Measurements from ENCODE around the gene LILRB2. TPM values are rescaled to one million over a fixed set of nuclear protein-coding genes. Genes with fewer than 3 reads are reported as not detected.

Gene LILRB2
- total RNA-seq, 1 experiment from 2014 or later, result not detected

GRCh38 chr19:54255105-54255775 is 25.7 kb downstream of the LILRB2 start:
- BruUV-seq (replicated peaks), result no TSS peak
- CTCF ChIA-PET, result interaction anchor here (2.7 kb wide), 1 partner anchor 11 kb away, joined by 15 read pairs; no protein-coding TSS in a partner anchor
- H3K27ac ChIP-seq (ENCODE audit: low read depth, low read length), result no peak overlapping the region

More at GRCh38 chr19:54255105-54255775, 25.7 kb downstream of the LILRB2 start:
- Histone ChIP-seq H3K79me2 (ENCODE audit: insufficient read depth, low read length) (no peaks in the 10 kb centered on the region), H4K20me1 (ENCODE audit: insufficient read depth) (no peaks in the 10 kb centered on the region), H3K4me2 (ENCODE audit: low read length) (no peak overlapping the region), H3K36me3 (ENCODE audit: control insufficient read depth in 1 of 2, insufficient read depth in 2 of 2, low read length in 2 of 2) (no peaks in the 10 kb centered on the region), H2AFZ (ENCODE audit: low read depth, low read length, poor library complexity, severe bottlenecking) (no peak overlapping the region), H3K27me3 (ENCODE audit: insufficient read depth, low read length) (peaks cover 10% of the 10 kb centered on the region), H3K4me3 (replicated peaks in 1 of 2; ENCODE audit: low read depth in 1 of 2, low read length in 2 of 2) (no peak overlapping the region), H3K9me3 (ENCODE audit: control insufficient read depth in 1 of 2, insufficient read depth in 1 of 2, low read depth in 1 of 2, low read length in 2 of 2) (no peaks in the 10 kb centered on the region), H3K9me2 (ENCODE audit: insufficient read depth) (no peaks in the 10 kb centered on the region), H3K9ac (ENCODE audit: low read length) (no peak overlapping the region), H3K4me1 (ENCODE audit: control insufficient read depth in 1 of 2, insufficient read depth in 2 of 2, low read length in 2 of 2) (no peaks in the 10 kb centered on the region)
- ATAC-seq, result no peak
- intact Hi-C loops (cut with micrococcal nuclease), result no loop called here
- no peak for TF ChIP-seq RAD21 (IDR thresholded peaks at IDR 0.05; ENCODE audit: low read depth)
- no peak for TF ChIP-seq CTCF (IDR thresholded peaks at IDR 0.05 in 2 of 3, conservative IDR thresholded peaks at IDR 0.05 in 1 of 3; ENCODE audit: borderline replicate concordance in 1 of 3, insufficient read depth in 1 of 3, low read depth in 2 of 3, low read length in 2 of 3)
- TF ChIP-seq ZFX (IDR thresholded peaks at IDR 0.05), result no peak
- no peak for TF ChIP-seq EZH2 (IDR thresholded peaks at IDR 0.05)
- TF ChIP-seq CEBPB (IDR thresholded peaks at IDR 0.05; ENCODE audit: low read depth), result no peak
- no peak for TF ChIP-seq ATF3 (IDR thresholded peaks at IDR 0.05)
- no peak for TF ChIP-seq SRF (IDR thresholded peaks at IDR 0.05; ENCODE audit: low read depth)
- no peak for TF ChIP-seq EZH2phosphoT487 (IDR thresholded peaks at IDR 0.05; ENCODE audit: borderline replicate concordance)
- TF ChIP-seq YY1 (IDR thresholded peaks at IDR 0.05; ENCODE audit: extremely low read depth, insufficient replicate concordance, low read depth, low read length), result no peak
- TF ChIP-seq SP1 (IDR thresholded peaks at IDR 0.05; ENCODE audit: low read depth), result no peak
- no peak for TF ChIP-seq CBX3 (IDR thresholded peaks at IDR 0.05; ENCODE audit: low read depth)
- POLR2A ChIA-PET, result no interaction called here
- no peak for DNase-seq (ENCODE audit: low read depth, low spot score)
- RAD21 ChIA-PET (ENCODE audit: low non-redundant PET in 1 of 2, low total read pairs in 2 of 2, uncharacterized antibody in 2 of 2, unreplicated experiment in 2 of 2), result no interaction called here

Data from HCT116 (cell line).